ENCODE results near the gene SLC2A4. TPM values are rescaled to one million over a fixed set of nuclear protein-coding genes. Genes with fewer than 3 reads are reported as not detected.

The SLC2A4 gene
- total and polyA plus RNA-seq, 2 experiments from 2014 or later = 6.3 to 13.6 TPM

DNA sequence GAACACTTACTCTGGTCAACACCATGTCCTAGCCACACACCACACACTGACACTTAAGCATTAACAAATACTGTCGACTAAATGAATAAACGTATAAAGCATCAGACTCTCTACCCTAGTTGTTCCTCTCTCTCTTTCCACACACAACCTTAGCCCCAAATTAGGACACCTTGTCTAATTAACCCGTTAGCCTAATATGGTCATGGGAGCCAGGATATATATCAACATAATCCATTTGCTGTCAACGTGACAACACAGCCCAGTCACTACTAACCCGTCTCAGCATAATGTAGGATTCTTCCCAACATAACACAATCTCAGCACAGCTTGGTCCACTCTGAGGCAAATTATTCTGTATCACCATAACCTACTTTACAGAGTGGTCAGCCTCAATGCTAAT lies 49.4 kb upstream of the SLC2A4 start:
- Histone ChIP-seq H3K4me1 (ENCODE audit: insufficient read depth) (peaks cover 17% of the 10 kb centered on the region), H3K9me2 (ENCODE audit: insufficient read depth) (no peaks in the 10 kb centered on the region), H4K20me1 (replicated peaks; ENCODE audit: insufficient read depth) (peaks cover 43% of the 10 kb centered on the region), H3K4me2 (peak overlapping the region; percentile 97), H2AFZ (no peak overlapping the region), H3K27ac (ENCODE audit: low read depth) (no peak overlapping the region), H3K36me3 (ENCODE audit: insufficient read depth) (peaks cover 9% of the 10 kb centered on the region), H3F3A (replicated peaks; ENCODE audit: low read depth) (peaks cover 32% of the 10 kb centered on the region), H3K27me3 (ENCODE audit: insufficient read depth) (no peaks in the 10 kb centered on the region), H3K79me2 (replicated peaks; ENCODE audit: insufficient read depth) (peaks cover 59% of the 10 kb centered on the region), H3K4me3 (peak overlapping the region; percentile 97; the same call in 1 of the 2 replicates)
- Mint-ChIP-seq H3K4me1 (peaks cover 25% of the 10 kb centered on the region), H3K4me3 (peak overlapping the region; percentile 12), H3K27me3 (ENCODE audit: insufficient read depth, low read depth, poor library complexity) (peaks cover 14% of the 10 kb centered on the region), H3K27ac (no peak overlapping the region), H3K9me3 (peaks cover 3% of the 10 kb centered on the region; the same call in 2 of the 3 replicates), H3K36me3 (ENCODE audit: low read depth) (peaks cover 68% of the 10 kb centered on the region)
- ATAC-seq (no peak), DNase-seq (ENCODE audit: low spot score) (no peak)
- TF ChIP-seq EZH2phosphoT487 (IDR thresholded peaks at IDR 0.05; ENCODE audit: unreplicated experiment) = no peak
- TF ChIP-seq, protein P1, sequence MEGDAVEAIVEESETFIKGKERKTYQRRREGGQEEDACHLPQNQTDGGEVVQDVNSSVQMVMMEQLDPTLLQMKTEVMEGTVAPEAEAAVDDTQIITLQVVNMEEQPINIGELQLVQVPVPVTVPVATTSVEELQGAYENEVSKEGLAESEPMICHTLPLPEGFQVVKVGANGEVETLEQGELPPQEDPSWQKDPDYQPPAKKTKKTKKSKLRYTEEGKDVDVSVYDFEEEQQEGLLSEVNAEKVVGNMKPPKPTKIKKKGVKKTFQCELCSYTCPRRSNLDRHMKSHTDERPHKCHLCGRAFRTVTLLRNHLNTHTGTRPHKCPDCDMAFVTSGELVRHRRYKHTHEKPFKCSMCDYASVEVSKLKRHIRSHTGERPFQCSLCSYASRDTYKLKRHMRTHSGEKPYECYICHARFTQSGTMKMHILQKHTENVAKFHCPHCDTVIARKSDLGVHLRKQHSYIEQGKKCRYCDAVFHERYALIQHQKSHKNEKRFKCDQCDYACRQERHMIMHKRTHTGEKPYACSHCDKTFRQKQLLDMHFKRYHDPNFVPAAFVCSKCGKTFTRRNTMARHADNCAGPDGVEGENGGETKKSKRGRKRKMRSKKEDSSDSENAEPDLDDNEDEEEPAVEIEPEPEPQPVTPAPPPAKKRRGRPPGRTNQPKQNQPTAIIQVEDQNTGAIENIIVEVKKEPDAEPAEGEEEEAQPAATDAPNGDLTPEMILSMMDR (conservative IDR thresholded peaks at IDR 0.05; ENCODE audit: low read depth in 2 of 2) = no peak
- TF ChIP-seq EZH2 (IDR thresholded peaks at IDR 0.05; ENCODE audit: low read depth, unreplicated experiment) = no peak
- TF ChIP-seq CREB1 (CRISPR knock-in tag; IDR thresholded peaks at IDR 0.05; ENCODE audit: low read depth) = no peak
- no peak for TF ChIP-seq NANOG (IDR thresholded peaks at IDR 0.05; ENCODE audit: borderline replicate concordance)
- TF ChIP-seq, protein P2, sequence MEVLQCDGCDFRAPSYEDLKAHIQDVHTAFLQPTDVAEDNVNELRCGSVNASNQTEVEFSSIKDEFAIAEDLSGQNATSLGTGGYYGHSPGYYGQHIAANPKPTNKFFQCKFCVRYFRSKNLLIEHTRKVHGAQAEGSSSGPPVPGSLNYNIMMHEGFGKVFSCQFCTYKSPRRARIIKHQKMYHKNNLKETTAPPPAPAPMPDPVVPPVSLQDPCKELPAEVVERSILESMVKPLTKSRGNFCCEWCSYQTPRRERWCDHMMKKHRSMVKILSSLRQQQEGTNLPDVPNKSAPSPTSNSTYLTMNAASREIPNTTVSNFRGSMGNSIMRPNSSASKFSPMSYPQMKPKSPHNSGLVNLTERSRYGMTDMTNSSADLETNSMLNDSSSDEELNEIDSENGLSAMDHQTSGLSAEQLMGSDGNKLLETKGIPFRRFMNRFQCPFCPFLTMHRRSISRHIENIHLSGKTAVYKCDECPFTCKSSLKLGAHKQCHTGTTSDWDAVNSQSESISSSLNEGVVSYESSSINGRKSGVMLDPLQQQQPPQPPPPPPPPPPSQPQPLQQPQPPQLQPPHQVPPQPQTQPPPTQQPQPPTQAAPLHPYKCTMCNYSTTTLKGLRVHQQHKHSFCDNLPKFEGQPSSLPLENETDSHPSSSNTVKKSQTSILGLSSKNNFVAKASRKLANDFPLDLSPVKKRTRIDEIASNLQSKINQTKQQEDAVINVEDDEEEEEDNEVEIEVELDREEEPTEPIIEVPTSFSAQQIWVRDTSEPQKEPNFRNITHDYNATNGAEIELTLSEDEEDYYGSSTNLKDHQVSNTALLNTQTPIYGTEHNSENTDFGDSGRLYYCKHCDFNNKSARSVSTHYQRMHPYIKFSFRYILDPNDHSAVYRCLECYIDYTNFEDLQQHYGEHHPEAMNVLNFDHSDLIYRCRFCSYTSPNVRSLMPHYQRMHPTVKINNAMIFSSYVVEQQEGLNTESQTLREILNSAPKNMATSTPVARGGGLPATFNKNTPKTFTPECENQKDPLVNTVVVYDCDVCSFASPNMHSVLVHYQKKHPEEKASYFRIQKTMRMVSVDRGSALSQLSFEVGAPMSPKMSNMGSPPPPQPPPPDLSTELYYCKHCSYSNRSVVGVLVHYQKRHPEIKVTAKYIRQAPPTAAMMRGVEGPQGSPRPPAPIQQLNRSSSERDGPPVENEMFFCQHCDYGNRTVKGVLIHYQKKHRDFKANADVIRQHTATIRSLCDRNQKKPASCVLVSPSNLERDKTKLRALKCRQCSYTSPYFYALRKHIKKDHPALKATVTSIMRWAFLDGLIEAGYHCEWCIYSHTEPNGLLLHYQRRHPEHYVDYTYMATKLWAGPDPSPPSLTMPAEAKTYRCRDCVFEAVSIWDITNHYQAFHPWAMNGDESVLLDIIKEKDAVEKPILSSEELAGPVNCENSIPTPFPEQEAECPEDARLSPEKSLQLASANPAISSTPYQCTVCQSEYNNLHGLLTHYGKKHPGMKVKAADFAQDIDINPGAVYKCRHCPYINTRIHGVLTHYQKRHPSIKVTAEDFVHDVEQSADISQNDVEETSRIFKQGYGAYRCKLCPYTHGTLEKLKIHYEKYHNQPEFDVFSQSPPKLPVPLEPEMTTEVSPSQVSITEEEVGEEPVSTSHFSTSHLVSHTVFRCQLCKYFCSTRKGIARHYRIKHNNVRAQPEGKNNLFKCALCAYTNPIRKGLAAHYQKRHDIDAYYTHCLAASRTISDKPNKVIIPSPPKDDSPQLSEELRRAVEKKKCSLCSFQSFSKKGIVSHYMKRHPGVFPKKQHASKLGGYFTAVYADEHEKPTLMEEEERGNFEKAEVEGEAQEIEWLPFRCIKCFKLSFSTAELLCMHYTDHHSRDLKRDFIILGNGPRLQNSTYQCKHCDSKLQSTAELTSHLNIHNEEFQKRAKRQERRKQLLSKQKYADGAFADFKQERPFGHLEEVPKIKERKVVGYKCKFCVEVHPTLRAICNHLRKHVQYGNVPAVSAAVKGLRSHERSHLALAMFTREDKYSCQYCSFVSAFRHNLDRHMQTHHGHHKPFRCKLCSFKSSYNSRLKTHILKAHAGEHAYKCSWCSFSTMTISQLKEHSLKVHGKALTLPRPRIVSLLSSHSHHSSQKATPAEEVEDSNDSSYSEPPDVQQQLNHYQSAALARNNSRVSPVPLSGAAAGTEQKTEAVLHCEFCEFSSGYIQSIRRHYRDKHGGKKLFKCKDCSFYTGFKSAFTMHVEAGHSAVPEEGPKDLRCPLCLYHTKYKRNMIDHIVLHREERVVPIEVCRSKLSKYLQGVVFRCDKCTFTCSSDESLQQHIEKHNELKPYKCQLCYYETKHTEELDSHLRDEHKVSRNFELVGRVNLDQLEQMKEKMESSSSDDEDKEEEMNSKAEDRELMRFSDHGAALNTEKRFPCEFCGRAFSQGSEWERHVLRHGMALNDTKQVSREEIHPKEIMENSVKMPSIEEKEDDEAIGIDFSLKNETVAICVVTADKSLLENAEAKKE (CRISPR knock-in tag; IDR thresholded peaks at IDR 0.05) = no peak
- no peak for TF ChIP-seq ZNF114 (CRISPR knock-in tag; IDR thresholded peaks at IDR 0.05)
- TF ChIP-seq ZNF331 (CRISPR knock-in tag; IDR thresholded peaks at IDR 0.05; ENCODE audit: low read depth) = no peak
- TF ChIP-seq STAT1 (IDR thresholded peaks at IDR 0.05; ENCODE audit: unreplicated experiment) = no peak

All from GM23338 (cell line).